DOHH2 (cell line): ENCODE measurements around the gene PARP15.

Experiments
- H3F3A ChIP-seq: fragments of 200-600 bp; sonication (generic), shearing (Covaris generic); 2 replicates; pipeline ENCODE4 v1.6.0; 2016; ENCODE audit warnings: antibody characterized with exemption, mild to moderate bottlenecking; ENCODE audit not compliant: control insufficient read depth, insufficient read depth
- H3K27ac ChIP-seq: fragments of 200-600 bp; sonication (generic); 2 replicates; pipeline ENCODE4 v1.5.1; 2014; ENCODE audit warnings: low read depth, mild to moderate bottlenecking, low read length, moderate library complexity
- H3K27me3 ChIP-seq: fragments of 200-600 bp; sonication (generic); 2 replicates; pipeline ENCODE4 v1.6.1; 2014; ENCODE audit warnings: mild to moderate bottlenecking, low read length, mixed read lengths; ENCODE audit not compliant: control insufficient read depth
- H3K36me3 ChIP-seq: fragments of 200-600 bp; sonication (generic); 2 replicates; pipeline ENCODE4 v1.6.1; 2014; ENCODE audit warnings: mild to moderate bottlenecking, low read length, moderate library complexity, mixed read lengths; ENCODE audit not compliant: control insufficient read depth
- H3K4me1 ChIP-seq: fragments of 200-600 bp; sonication (generic); 2 replicates; pipeline ENCODE4 v1.6.1; 2014; ENCODE audit warnings: mild to moderate bottlenecking, low read length, mixed read lengths; ENCODE audit not compliant: control insufficient read depth
- H3K4me2 ChIP-seq: fragments of 200-600 bp; sonication (generic); 2 replicates; pipeline ENCODE4 v1.6.0; 2014; ENCODE audit warnings: mild to moderate bottlenecking, low read length, moderate library complexity
- H3K4me3 ChIP-seq: fragments of 200-600 bp; sonication (generic); 2 replicates; pipeline ENCODE4 v1.5.1; 2014; ENCODE audit warnings: mild to moderate bottlenecking, low read length, mixed read lengths
- H3K79me2 ChIP-seq: fragments of 200-600 bp; sonication (generic); 2 replicates; pipeline ENCODE4 v1.6.1; 2014; ENCODE audit warnings: mild to moderate bottlenecking, low read length, mixed read lengths; ENCODE audit not compliant: control insufficient read depth
- H3K9me2 ChIP-seq: fragments of 200-600 bp; sonication (generic); replicated peaks from 2 replicates; pipeline ENCODE4 v1.6.1; 2014; ENCODE audit warnings: mild to moderate bottlenecking, low read length, mixed read lengths; ENCODE audit not compliant: control insufficient read depth
- H3K9me3 ChIP-seq: fragments of 200-600 bp; sonication (generic); 2 replicates; pipeline ENCODE4 v1.6.1; 2014; ENCODE audit warnings: antibody characterized with exemption, low read length, mixed read lengths; ENCODE audit not compliant: control insufficient read depth, insufficient read depth
- H4K20me1 ChIP-seq: fragments of 200-600 bp; sonication (generic); 2 replicates; pipeline ENCODE4 v1.6.0; 2014; ENCODE audit warnings: low read depth, mild to moderate bottlenecking, antibody characterized with exemption, low read length, moderate library complexity; ENCODE audit not compliant: control insufficient read depth, insufficient read depth
- CTCF ChIP-seq: fragments of 200-600 bp; sonication (generic); IDR thresholded peaks from one replicate; pipeline ENCODE4 v1.5.1; 2014; ENCODE audit warnings: antibody characterized with exemption, mild to moderate bottlenecking, low read depth, low read length; ENCODE audit not compliant: poor library complexity, severe bottlenecking
- EZH2phosphoT487 ChIP-seq: fragments of 200-600 bp; sonication (generic); IDR thresholded peaks from 2 replicates; pipeline ENCODE4 v1.6.1; 2017; ENCODE audit warnings: borderline replicate concordance, mild to moderate bottlenecking, antibody characterized with exemption, low read length, moderate library complexity, mixed read lengths

Gene PARP15

GRCh38 chr3:122608916-122609315 is 31.5 kb downstream of the PARP15 start:
- TF ChIP-seq CTCF (no peak), EZH2phosphoT487 (no peak)
- H3K27me3 ChIP-seq: 0 out of 2 replicates have a peak, but pooled peaks cover 3% of the 10 kb centered on the region
- no peaks in the 10 kb centered on the region for H3K9me3 ChIP-seq
- H3K9me2 ChIP-seq: no peaks in the 10 kb centered on the region
- H3K36me3 ChIP-seq: no peaks in the 10 kb centered on the region
- no peak overlapping the region for H3K4me2 ChIP-seq
- H4K20me1 ChIP-seq: no peaks in the 10 kb centered on the region
- H3K79me2 ChIP-seq: no peaks in the 10 kb centered on the region
- no peak overlapping the region for H3K27ac ChIP-seq
- H3K4me3 ChIP-seq: no peak overlapping the region
- H3K4me1 ChIP-seq: no peaks in the 10 kb centered on the region
- no peaks in the 10 kb centered on the region for H3F3A ChIP-seq

GRCh38 chr3:122609798-122610559 is 32.5 kb downstream of the PARP15 start:
- no peaks in the 10 kb centered on the region for H3F3A ChIP-seq
- H3K9me2 ChIP-seq: no peaks in the 10 kb centered on the region
- H4K20me1 ChIP-seq: no peaks in the 10 kb centered on the region
- no peaks in the 10 kb centered on the region for H3K79me2 ChIP-seq
- no peaks in the 10 kb centered on the region for H3K9me3 ChIP-seq
- H3K4me1 ChIP-seq: no peaks in the 10 kb centered on the region
- no peak overlapping the region for H3K4me2 ChIP-seq
- no peak overlapping the region for H3K27ac ChIP-seq
- no peak overlapping the region for H3K4me3 ChIP-seq
- no peaks in the 10 kb centered on the region for H3K36me3 ChIP-seq
- TF ChIP-seq CTCF (no peak), EZH2phosphoT487 (no peak)
- H3K27me3 ChIP-seq: 0 out of 2 replicates have a peak, but pooled peaks cover 4% of the 10 kb centered on the region

GRCh38 chr3:122612696-122613095 is 35.2 kb downstream of the PARP15 start:
- H3K9me3 ChIP-seq: no peaks in the 10 kb centered on the region
- no peak overlapping the region for H3K27ac ChIP-seq
- no peaks in the 10 kb centered on the region for H3K4me1 ChIP-seq
- H3K27me3 ChIP-seq: peaks cover 13% of the 10 kb centered on the region
- H3K9me2 ChIP-seq: no peaks in the 10 kb centered on the region
- H4K20me1 ChIP-seq: no peaks in the 10 kb centered on the region
- H3K79me2 ChIP-seq: no peaks in the 10 kb centered on the region
- H3K4me2 ChIP-seq: no peak overlapping the region
- no peaks in the 10 kb centered on the region for H3F3A ChIP-seq
- no peak overlapping the region for H3K4me3 ChIP-seq
- no peaks in the 10 kb centered on the region for H3K36me3 ChIP-seq
- TF ChIP-seq CTCF (no peak), EZH2phosphoT487 (no peak)
